Mesenteric fat pad (tissue), 1 donor: ENCODE results near the gene SIAH3. TPM values are rescaled to one million over a fixed set of nuclear protein-coding genes. Genes with fewer than 3 reads are reported as not detected.

Source experiments
- DNase-seq: peaks from one replicate; pipeline ENCODE4 v3.0.0-alpha.2; 2020; ENCODE audit warnings: low spot score
- total RNA-seq: library from RNA; stranded (reverse); fragmentation: NEBNext Ultra II Directional; extraction: Animal tissue kit (Norgen Biotek cat#: 25700); gene quantifications from one replicate; pipeline ENCODE4 v1.2.1, GENCODE V29; 2021
- donor health status: DM: yes; HTN: yes; CAD: no.

The SIAH3 gene
- total RNA-seq, 1 donor from 2014 or later: not detected

- no peak for DNase-seq
Measured at GRCh38 chr13:45748941-45749759, 102.4 kb downstream of the SIAH3 start.

- DNase-seq: no peak
Measured at GRCh38 chr13:45747071-45747470, 104.5 kb downstream of the SIAH3 start.

GRCh38 chr13:45744979-45745378, 106.6 kb downstream of the SIAH3 start:
- no peak for DNase-seq

- no peak for DNase-seq
Measured at GRCh38 chr13:45742985-45743384, 108.6 kb downstream of the SIAH3 start.

- DNase-seq: no peak
Measured at GRCh38 chr13:45737571-45738017, 114.0 kb downstream of the SIAH3 start.

GRCh38 chr13:45733361-45733760, 118.2 kb downstream of the SIAH3 start:
- no peak for DNase-seq

GRCh38 chr13:45732916-45733315, 118.6 kb downstream of the SIAH3 start:
- DNase-seq: no peak

GRCh38 chr13:45731455-45731854, 120.1 kb downstream of the SIAH3 start:
- no peak for DNase-seq

GRCh38 chr13:45728759-45729158, 122.8 kb downstream of the SIAH3 start:
- DNase-seq: no peak

Other genes with a start within 250 kb of the SIAH3 start
- not detected for gene ERICH6B, start 236.0 kb downstream of the SIAH3 start, total RNA-seq
- gene CBY2, start 149.4 kb downstream of the SIAH3 start, total RNA-seq: not detected
- gene ZC3H13, start 201.0 kb upstream of the SIAH3 start, total RNA-seq: 44.1 TPM